GM19452 (cell line): ENCODE measurements around the gene PPP1R3C.

Experiments used
- ATAC-seq: cut with Tn5 transposase; IDR thresholded peaks from one replicate; pipeline ENCODE4 v1.9.1; 2021; ENCODE audit not compliant: unreplicated experiment

Gene PPP1R3C

DNA sequence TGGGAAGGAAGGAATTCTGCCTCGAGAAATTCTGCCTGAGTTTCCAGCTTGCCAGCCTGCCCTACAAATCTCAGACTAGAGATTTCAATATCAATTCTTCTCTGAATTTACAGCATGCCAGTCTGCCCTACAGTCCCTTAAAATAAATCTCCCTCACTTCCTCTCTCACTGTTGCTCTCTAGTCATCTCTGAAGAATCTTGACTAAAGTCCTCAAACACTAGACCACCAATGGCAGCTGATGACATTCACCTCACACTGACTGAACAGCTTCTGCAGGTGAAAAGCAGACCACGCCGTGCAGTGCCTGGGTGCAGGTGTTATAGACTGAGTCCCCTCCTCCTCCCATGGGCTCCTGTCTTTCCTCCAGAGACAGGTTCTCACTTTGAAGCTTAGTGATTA is 30.4 kb downstream of the PPP1R3C start:
- ATAC-seq: no peak

DNA sequence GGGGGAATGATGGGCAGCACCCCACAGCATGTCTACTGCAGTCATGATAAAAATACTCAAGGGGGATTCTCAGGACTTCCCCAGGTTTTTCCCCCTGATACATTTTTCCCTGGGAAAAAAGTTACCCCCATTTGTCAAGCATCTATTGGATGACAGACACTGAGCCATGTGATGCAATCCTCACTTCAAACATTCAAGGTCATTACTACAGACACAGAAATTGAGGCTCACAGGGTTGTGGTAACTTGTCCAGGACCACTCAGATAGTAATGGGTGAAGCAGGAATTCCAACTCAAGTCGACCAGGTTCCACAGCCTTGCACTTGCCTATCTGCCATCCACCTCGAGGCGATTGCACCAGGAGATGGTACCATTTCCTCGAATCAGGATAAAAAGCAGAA is 31.7 kb downstream of the PPP1R3C start:
- ATAC-seq: no peak

DNA sequence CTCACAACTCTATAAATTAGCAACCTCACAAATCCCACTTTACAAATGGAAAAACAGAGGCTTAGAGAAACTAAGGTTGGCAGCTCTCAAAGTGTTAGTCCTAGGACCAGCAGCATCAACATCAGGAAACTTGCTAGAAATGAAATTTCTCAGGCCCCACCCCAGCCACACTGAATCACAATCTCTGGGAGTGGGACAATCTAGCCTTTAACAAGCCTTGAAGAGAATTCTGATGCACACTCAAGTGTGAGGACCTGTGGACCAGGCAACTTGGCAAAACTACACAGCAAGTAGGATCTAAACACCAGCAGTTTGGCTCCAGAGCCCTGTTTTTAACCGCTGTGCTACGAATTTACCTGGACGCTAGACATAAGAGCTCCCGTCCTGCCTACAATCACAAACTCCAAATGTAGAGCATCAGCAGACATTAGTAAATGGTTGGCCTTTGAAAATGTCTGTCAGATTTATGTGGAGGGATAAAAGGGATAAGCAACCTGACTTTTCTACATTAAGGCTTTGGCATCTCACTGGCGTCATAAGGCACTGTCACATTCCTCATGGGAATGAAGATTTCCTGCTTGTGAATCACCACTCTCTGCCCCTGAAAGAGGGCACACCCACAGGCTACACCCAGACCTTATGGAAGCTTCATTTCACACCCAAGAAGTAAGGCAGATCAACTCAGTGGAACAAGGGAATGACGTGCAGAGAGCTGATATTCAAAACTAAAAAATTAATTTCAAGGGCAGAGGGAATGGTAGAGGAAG is 34.5 kb downstream of the PPP1R3C start:
- no peak for ATAC-seq

DNA sequence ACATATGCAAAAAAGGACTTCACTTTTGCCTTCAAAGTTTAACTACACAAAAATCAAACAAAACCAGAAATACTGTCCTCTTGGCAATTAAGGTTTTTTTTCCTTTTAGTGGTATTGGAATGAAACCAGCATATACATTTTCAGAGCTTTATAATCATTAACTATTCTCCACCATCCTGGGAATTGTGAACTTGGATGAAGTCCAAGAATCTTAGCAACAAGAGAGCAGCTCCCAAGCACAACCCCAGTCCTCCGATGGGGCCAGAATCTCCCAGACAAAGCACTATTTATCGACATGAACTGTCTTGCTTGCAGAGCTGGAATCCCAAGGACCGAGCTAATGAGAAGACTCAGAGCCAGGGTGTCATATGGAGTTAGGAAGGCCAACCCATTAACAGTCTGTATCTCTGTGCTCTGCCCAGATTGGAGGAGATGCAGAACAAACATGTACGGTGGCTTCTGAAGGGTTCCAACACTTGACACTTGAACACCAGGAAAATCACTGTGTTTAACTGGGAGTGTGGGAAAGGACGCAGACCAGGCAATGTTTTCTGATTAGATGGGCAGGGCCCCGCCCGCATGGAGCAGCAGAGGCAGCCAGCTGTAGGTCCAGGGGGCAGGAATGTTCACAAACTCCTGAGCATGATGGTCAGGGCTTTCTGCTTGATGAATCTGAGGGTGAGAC is 35.5 kb downstream of the PPP1R3C start:
- ATAC-seq: no peak

DNA sequence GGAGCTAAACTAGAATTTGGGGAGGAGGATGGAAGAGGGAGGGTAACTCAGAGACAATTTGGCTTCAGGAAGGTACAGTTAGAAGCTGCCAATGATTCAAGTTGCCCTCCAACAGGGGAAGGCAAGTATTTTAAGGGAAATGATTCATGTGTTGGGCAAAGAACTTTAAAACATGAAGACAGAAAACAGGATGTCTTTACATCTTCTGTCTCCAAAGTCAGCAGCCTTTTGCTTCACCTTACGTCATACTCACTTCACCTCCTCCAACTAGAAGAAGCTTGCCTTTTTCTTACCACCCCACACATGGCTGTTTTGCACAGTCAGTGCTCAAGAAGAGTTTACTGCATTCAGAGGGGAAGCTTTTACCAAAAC is 36.1 kb downstream of the PPP1R3C start:
- no peak for ATAC-seq

DNA sequence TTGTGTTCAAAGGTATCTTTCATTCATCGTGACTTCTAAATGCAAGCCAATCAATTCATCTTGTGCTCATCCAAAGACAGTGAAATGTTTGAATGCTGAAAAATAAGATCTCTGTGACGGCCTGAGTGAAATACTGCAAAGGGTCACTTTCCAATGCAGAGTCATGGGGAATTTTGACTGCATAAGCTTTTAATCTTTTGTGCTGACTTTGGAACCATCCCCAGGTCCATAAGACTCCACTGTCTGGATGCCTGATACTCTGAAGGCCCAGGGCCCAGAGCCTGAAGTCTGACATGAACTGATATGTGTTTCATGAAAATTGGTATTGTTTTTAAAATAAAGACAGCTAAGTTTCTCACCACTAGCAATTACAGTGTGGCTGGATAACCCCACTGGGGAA is 39.0 kb downstream of the PPP1R3C start:
- ATAC-seq: no peak

DNA sequence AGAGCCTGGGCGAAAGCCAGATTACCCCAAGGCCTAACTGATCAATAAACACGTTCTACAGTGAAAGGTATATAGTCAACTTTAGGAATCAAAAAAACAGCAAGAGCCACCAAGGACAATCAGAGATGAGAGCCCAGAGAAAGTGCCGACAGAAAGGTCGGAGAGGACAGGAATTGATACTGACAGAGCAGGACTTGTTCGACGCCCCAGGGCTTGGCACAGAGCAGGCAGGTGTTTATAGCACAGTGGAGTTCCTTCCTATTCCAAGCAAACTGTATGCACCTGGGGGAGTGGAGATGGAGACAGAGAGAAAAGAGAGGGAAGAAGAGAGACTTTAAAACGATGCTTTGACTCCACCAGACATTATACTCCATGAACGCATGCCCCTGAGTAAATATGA is 39.5 kb downstream of the PPP1R3C start:
- no peak for ATAC-seq

DNA sequence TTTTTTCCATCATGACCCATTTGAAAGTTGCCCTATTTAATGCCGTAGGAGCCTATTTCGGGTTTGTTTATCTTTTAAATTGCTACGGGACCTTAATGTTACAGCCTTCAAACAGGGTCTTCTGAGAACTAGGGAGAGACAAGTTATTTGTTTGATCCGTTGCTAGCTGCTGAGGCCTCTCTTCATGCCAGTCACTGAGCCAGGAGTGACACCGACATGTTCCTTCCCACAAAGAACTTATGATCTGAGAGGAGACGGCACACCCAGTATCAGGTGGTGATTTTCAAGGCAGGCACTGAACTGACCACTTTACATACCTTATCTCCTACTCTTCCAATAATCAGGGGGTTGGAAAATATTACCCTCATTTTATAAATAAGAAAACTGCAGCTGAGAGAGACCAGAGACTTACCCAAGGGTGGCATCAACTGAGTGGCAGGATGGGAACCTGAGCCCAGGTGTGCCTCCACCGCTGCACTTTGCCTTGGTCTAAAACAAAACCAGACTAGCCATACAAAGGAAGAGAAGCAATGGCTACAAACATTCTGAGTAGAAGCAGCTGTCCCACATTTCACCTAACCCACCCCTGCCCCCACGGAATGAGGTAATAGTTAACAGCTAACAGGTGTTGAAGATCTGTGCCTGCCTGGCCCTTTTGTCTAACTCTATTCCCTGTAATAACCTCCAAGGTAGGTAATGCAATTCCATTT is 40.5 kb downstream of the PPP1R3C start:
- ATAC-seq: no peak

DNA sequence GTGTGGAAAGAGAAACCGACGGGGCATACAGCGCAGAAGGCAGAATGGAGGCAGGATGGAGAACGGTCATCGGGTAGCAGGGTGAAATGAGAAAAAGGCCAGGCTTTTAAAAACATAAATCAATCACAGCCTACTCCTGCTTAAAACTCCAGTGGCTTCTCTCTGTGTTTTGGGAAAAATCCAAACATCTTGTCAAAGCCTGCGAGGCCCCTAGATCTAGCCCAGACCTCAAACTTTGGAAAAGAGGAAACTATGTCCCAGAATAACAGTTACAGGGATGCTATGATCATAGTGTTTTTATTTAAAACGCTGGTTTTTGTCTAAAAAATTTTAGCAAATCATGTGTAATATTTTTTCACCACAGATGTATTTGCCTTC is 41.1 kb downstream of the PPP1R3C start:
- no peak for ATAC-seq

DNA sequence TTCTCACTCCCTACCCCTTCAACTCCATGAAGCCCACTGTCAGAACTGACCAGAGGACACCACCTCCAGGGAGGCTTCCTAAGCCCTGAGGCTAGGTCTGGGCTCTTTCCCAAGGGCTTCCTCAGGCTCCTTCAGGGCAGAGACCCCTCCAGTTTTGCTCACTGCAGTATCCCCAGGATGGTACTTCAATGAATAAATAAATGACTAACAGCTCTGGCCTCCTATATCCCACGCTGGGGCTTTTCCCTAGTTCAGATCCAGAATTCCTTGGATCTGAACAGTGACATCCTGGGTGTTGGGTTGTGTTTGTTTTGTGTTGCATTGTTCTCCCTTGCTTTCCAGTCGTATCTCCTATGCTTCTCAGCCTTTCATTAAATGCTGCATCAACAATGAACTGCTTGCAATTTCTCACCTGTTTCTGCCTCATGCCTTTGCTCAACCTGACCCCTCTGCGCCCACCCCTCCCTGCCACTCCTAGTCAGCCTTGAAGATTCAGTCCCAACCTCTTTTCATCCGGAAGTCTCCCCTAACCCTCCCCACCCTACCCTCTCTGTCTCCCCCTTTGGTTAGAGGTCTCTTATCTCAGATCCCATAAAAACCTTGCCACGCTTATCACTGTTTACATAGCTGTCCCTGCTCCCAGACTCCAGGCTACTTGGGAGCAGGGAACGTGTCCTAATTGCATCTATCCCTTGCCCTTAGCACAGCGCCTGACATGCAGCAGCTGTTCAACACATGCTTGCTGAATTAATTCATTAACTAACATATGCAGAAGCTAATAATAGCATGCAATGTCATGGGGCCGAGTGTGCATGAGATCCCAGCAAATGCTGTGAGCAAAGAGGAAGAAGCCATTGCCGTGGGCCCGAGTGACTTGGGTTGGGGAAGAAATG is 41.7 kb downstream of the PPP1R3C start:
- ATAC-seq: no peak

DNA sequence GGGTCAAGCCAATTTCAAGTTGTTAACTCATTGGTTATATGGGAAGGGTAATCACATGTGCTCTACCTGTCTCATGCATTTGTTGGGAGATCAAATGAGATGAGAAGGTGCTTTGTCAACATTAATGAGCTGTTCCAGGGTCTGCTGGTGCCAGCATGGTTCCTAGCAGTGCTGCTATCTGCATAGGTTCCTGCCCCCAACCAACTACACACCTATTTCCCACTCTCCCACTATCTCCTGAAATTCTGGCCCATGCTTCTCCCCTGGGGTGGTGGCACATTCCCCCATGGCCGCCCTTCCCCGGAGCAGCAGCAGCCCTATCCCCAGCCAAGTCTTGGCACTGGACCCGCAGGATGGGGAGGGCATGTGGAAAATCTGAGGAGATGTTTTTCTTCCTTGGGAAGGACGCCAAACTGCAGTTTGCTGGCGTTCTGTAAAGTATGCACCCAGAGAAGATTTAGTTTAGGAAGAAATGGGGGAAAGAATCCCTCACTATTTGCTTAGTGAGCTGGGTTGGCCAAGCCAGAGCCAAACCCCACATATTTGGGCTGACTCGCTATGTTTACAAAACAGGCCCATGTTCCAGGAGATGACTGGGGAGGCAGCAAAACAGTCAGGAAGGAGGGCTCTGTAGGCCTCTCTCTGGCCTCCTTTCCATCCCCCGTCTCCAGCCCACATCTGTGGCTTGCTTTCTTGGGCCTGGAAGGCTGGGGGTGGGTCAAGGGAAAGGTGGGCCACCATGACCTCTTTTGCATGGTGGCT is 42.5 kb downstream of the PPP1R3C start:
- no peak for ATAC-seq

DNA sequence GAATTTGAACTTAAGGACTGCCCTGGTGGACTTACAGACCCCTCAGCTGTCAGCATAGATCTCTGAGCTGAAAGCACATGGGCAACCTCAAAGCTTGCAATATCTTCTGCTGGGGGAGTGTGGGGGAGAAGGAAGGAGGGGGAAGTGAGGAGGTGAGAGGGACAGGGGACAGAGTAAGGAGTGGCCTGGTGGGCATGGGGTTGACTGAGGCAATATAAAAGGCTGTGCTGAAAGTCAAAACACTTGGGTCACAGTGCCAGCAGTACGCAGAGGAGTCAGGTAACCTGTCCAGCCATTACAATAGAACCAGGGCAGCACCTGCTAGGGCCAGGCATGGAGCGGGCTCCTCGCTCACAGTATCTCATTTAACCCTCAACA is 43.2 kb downstream of the PPP1R3C start:
- no peak for ATAC-seq

DNA sequence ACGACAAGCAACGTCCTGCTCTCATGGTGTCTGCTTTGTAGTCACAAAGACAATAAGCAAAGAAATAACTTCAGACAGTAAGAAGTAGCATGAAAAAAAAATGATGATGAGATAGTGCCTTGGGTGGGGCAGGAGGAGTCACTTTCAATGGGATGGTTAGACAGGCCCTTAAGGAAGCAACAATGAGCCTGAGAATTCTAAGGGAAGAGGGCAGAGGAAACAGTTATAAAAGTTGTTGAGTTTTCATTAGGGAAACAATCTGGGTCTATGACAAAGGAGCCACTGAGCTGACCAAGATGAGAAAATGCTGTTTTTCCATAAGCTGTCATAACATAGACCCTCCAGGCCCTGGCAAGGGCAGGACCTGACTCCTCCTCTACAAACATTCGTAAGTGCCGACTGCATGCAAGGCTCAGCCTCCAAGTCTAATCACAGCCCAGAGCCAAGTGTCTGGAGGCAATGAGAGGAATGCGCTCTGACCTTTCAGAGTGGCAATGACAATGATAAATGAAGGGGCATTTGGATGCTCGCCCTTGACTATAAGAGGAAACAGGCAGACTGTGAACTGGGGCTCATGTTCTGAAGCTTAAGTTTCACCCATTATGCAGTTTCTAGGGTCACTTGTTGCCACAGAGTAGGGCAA is 43.7 kb downstream of the PPP1R3C start:
- ATAC-seq: no peak

DNA sequence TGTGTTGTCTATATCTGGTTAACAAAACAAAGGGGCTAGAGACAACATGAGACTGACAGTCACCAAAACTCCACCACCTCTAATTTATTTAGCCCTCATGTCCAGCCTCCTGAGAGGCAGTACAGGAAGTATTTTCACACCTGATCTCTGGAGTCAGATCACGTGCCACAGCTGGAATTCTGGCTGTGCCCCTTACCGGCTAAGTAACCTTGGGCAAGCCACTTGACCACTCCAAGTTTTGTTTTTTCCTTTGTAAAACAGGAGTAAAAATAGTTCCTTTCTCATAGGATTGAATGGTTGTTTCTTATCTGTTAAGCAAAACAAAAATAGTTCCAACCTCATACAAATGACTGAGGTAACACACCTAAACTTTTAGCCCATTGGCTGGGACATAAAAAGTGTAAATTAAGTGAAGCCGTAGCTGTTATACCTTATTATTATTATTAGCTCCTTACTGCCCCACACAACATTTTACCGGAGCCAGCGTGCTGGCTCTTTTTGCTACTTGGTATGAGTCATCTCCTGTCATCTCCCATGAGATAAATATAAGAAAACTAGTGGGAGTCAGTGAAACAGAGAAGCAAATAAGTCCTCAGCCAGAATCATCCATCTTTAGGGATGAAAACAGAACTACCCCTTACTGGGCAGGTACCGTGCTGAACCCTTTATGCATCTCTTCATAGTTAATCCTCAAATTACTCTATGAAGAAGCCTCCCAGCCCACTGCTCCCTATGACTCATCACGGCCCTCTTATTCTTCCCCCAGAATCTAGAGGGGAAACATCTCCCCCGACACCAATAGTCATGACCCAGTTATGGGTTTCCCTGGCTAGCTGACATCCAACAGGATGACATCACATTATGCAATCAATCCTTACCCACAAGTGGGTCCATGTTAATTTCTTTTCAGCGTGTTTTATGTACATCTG is 44.9 kb downstream of the PPP1R3C start:
- ATAC-seq: no peak

DNA sequence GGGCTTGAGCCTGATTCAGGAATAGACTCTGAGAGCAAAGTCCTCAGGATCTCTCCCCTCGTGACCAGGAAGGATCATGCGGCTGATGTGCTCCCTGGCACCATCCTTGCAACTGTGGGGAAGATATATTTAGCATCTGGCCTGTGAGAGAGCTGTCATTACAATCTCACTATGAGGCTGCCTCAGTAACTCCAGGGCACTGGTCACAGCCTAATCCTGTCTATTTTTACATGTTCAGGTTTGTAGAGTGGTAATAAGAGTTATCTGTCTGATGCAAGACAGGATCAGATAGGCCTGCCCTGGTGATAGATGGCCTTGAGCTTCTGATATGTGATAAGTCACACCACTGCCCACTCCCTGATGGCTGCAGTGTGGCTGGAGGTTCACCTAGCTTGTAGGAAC is 50.7 kb downstream of the PPP1R3C start:
- no peak for ATAC-seq

DNA sequence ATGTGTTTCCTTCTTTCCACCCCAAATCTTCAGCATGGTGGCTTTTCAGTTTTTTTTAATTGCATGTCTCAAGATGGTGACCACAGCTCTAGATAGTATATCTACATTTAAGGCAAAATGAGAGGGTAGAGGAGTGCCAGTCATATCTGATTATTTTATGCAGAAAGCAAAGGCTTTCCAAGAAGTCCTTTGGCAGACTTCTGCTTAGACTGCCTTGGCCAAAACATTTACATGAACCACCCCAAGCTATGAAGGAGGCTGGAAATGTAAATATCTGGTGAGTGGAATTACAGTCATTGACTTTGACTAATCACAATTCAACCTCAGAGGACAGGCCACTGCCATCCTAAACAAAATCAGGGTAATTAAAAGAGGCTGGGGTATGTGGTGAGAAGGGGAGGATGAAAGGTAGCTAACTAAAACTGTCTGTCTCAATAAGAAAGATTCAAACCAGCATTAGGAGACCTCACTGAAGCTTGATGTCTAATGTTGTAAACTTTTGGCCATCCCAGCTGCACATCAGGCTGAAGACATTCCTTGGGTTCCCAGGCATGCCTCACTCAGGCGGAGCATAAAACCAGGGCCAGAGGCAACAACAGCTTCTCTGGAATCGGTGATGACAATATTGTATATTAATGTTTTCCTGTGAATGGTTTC is 53.4 kb downstream of the PPP1R3C start:
- ATAC-seq: no peak
